Measurements from ENCODE around the gene CD200R1L.

- no peak for TF ChIP-seq REST (IDR thresholded peaks at IDR 0.05; ENCODE audit: insufficient read depth in 1 of 2, low read depth in 2 of 2, low read length in 2 of 2)
- no peak for TF ChIP-seq POLR2AphosphoS5 (IDR thresholded peaks at IDR 0.05; ENCODE audit: low read depth, low read length)
Measured at GRCh38 chr3:112811917-112812660, 34.6 kb downstream of the CD200R1L start.

Measured in PFSK-1 (cell line).